DMS153 (cell line): ENCODE data around the gene CALD1.

ENCODE experiments used
- DNase-seq: peaks from one replicate; lab custom pipeline; 2025; lab: John Stamatoyannopoulos, UW

Gene CALD1

DNA sequence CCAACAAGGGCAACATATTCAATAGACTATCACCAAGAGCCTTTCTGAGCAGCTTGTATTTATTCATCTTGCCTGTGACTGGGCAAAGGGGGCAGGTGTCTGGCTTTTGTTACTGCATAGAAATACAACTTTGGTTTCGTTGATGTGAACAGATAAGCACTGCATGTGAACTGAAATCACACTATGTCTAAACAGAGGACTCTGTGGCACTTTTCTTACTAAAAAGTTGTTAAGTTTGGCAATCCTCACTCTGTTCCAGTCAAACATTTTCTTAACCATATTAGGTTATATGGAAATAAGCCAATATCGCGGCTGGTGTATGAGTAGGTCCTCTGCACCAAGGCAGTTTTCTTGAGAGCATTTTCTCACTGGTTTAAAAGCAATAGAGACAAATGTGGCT, 48.5 kb downstream of the CALD1 start:
- DNase-seq = no peak

DNA sequence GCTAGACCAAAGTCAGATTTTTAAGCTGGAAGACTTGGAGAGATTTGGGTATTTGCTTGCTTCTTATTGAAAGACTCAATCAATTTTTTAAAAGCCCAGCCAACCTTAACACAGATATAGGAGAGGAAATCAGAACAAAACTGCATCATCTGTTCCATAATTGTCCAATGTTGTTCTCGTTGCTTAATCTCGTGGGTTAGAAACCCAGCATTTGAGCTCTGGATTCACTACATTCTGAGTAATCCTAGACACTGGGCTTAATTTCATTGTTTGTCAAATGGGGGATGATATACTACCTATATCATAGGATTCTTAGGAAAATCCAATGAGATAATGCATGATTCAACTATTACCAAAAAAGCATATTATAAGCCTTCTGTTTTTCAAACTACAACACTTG, 48.9 kb downstream of the CALD1 start:
- no peak for DNase-seq

DNA sequence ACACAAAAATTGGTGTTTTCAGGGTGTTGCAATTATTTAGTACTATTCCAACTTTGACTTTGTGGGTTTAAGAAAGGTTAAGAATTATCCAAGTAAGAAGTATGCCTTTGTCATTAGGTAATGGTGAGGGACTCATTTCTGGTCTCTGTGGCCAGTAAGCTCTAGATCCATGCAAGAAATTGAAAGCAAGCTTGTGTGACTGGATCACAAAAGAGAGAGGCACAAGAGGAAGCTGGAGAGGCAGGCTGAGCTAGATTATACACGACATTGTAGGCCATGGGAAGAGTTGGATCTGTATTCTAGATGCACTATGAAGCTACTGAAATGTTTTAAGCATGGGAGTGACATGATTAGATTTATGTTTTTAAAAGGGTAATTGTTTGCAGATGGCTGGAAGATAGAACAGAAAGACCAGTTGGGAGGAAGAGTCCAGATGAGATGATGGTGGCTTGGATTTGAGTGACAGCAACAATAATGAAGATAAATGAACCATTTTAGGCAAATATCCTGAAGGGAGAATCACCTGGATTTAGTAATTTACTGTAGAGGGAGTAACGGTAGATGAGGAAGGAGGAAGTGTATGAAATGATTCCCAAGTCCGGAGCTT, 50.0 kb downstream of the CALD1 start:
- no peak for DNase-seq

- no peak for DNase-seq
Measured at GRCh38 chr7:134831862-134832261, 52.4 kb downstream of the CALD1 start.

GRCh38 chr7:134832367-134832766, 52.9 kb downstream of the CALD1 start:
- DNase-seq = no peak

- no peak for DNase-seq
Measured at GRCh38 chr7:134834689-134835462, 55.4 kb downstream of the CALD1 start.

DNA sequence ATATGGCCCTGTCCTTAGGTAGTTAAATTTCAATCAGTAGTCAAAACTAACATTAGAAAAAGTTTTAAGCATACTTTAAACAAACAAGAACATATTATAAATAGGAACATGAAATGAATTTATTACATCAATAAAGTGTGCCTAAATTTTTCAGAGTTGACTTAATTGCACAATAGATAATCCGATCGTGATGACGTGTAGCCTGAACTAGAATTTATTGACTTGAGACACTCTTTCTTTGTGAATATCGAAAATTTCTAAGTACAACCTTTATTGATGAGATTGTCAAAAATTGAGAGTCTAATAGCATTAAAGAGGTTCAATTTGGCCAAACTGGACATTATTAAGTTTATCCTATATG, 56.0 kb downstream of the CALD1 start:
- no peak for DNase-seq

DNA sequence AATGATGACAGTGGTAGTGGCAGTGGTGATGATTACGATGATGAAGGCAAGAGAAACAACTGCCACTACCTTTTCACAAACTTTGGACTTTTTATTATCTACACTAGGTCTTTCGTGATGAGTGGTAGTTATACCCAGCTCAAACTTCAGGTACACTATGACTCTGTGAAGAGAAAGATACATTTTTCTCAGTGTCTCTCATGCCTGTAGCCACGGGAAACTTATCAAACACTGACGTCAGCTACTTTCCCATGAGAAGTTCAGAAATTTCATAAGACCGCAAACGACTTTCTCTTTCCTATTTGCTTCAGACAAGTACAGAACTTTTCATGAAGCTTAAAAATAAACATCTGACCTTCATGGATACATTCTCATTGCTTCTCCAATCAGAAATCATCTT, 57.0 kb downstream of the CALD1 start:
- no peak for DNase-seq

GRCh38 chr7:134839298-134839697, 59.9 kb downstream of the CALD1 start:
- no peak for DNase-seq

DNA sequence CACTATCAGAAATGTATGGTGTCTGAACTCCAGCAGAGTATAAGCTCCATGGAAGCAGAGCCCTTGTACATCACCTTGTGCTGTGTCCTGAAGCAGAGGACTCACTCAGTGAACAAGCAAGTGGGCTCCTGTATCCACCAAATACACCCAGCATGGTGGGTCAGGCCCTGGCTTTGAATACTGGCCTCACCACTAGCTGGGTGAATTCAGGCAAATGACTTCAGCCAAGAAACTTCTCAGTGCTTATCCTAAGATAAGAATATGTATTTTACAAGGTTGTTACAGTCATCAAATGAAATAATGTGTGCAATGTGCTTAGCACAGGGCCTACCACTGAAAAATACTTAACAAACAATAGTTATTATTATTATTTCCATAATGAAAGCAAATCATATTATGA, 62.6 kb downstream of the CALD1 start:
- no peak for DNase-seq

DNA sequence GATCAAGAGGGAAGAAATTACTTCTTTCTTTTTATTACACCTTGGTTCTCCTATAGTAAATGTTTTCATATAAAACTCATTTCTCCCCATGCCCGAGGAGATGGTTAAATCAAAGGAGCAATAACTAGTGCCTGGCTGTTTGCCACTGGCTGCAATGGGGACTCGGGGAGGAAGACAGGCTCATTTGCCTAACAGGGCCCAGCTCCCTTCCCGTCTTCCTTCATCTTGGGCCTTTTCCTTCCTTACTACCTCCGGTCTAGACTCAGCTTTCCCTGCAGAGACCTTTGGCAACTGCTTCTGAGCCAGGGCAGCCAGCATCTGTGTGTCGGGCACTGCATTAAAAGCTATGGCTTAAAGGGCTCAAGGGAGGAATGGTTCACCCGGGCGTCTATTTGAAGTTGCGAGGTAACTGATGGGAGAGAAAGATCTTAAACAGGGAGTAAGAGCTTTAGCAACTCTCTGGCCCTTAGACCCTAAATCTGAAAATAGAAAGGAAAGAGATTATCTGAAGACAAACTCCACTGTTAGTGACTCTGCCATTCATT, 63.5 kb downstream of the CALD1 start:
- no peak for DNase-seq

GRCh38 chr7:134844200-134844599, 64.8 kb downstream of the CALD1 start:
- DNase-seq = no peak

GRCh38 chr7:134845461-134845860, 66.0 kb downstream of the CALD1 start:
- no peak for DNase-seq

DNA sequence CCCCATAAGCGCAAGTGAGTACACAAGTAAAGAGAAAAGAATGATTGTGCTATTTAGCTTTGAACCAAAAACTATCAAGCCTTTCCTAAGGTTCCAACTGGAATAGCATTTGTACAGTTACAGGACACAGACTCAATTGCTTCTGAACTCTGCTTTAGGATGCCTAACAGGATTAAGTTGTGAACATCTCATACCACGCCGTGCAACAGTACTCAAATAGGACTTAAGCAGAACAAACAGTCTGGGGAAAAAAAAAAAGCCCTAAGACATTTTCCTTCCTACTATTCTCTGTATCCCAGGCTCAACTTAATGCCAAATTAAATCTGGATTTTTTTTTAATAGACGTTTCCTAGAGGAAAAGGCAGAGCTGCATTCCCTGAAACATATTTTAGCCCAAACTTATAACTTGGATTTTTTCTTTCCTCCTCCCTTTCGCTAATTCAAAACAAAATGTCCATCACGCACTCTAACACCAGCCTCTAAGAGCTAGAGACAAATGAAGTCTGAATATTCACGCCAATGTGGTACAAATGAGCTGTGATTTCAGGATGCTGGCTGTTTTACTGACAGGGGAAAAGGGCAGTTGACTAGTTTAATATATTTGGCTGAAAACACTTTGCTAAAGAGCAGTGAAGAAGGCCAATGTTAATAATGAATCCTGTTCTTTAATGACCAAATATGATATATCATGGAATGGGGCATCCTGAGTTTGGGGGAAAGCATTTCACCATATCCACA, 68.6 kb downstream of the CALD1 start:
- DNase-seq = no peak

DNA sequence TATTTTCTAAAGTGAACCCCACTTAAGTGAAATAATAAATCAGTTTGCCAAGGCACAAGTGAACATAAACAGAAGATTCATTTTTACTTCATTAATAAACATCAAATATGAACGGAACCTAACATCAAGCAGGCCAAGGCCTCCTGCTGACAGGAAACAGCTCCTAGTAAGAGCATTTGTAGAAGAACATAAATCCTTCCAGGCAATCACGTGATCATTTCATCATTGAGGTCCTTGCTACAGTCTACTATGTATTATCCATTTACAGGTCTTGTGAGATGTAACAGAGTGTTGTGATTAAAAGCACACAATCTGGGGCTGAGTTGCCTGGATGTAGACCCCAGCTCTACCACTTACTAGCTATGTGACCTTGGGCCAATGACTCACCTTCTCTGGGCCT, 70.6 kb downstream of the CALD1 start:
- no peak for DNase-seq

DNA sequence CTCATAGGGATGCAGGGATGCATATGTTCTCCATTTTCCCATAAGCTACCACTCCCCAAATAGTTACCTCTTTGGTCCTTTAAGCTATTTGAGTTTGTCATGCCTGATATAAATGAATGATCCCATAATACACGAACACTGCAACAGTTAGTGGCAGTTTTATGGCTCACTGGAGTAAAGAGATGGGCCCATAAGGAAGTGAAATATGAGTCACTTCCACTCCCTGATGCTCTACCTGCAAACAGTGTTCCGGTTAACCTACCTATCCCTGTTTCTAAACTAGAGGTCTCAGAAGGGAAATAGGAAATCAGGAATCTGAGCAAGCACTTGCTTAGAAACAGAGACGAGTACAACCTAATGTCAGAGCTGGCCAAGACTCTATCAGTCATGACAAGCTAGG, 71.7 kb downstream of the CALD1 start:
- DNase-seq = peak; percentile 26

DNA sequence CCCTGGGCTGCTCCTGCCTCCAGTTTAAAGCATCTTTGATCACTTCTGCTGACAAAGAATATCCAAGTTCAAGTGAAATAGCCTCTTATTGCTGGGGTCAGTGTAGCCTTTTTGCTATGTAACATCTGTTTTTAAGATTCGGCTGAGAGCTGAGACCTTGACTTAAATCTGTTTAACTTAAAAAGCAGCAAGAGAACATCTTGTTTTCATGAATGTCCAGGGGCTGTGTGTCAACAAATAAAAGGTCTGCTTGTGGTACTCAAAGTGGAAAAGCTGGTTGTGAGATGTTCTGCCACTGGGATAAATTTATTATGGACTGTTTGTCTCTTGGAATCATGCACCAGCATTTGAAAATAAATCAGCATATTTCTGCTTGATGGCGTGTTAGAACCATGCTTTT, 73.2 kb downstream of the CALD1 start:
- no peak for DNase-seq

GRCh38 chr7:134854816-134855215, 75.4 kb downstream of the CALD1 start:
- DNase-seq = no peak

- DNase-seq = no peak
Measured at GRCh38 chr7:134855442-134855841, 76.0 kb downstream of the CALD1 start.

DNA sequence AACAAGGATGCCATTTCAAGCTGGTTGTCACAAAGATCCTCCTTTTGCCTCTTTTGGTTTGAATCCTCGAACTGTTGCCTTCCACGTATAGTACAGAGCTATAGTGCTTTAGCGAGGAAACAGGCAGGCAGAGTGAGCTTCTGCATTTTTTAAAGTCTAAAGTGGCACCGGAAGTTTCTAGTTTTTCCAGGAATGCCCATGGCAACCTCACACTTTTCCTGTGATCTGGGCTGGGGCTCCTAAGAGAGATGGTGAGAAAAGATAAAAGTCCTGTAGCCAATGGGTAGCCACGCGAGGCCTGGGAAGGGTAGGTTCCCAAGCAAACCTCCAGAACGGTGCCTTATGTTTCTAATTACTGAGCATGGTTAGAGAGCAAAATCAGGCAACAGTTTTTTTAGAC, 76.7 kb downstream of the CALD1 start:
- DNase-seq = no peak

- DNase-seq = no peak
Measured at GRCh38 chr7:134856691-134857090, 77.3 kb downstream of the CALD1 start.

DNA sequence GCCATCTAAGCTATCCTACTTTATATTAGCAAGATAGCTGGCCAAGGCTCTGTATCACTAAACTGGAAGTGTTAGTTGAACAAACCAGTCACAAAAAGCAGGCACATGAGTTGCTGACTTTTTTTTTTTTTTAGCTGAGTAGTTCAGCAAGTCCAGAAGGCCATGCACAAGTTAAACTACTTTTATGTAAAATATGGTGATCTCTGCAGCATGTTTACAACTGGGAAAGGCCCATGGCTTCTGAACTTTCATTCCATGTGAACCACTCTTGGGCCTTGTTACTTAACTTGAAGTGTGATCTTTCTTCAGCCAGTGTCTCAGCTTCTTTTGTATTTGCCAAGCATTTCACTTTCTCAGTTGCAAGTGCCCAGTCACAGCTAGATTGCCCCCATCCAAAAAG, 78.5 kb downstream of the CALD1 start:
- DNase-seq = no peak

DNA sequence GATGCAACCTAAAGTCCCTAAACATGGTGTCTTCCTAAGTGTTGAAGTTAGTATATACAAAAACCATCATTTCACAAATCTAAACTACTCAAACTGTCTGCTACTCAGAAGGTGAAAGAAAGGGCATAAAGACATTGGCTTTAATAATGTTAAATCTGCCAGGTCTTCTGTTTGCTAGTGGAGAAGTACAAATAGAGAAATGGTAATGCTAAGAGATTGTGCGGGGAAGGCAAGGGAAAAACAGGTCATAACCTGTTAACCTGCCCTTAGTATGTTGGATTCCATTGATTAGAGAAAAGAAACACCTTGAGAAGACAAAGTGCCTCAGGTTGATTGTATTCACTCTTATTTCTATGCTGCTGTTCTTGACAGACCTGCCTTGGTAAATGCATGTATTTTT, 80.3 kb downstream of the CALD1 start:
- DNase-seq = no peak
